Endothelial cell (in vitro differentiated cells): ENCODE measurements around the gene ASB2. TPM values are rescaled to one million over a fixed set of nuclear protein-coding genes. Genes with fewer than 3 reads are reported as not detected.

Experiments used
- DNase-seq: peaks from one replicate; pipeline ENCODE4 v3.0.0; 2021; ENCODE audit warnings: low spot score
- H3K27ac Mint-ChIP-seq: one replicate; pipeline ENCODE4 v1.8.0; 2021; ENCODE audit warnings: mixed read lengths, inconsistent platforms; ENCODE audit not compliant: unreplicated experiment
- H3K27me3 Mint-ChIP-seq: one replicate; pipeline ENCODE4 v1.8.0; 2021; ENCODE audit warnings: mild to moderate bottlenecking, moderate library complexity, mixed read lengths, inconsistent platforms; ENCODE audit not compliant: unreplicated experiment
- H3K36me3 Mint-ChIP-seq: one replicate; pipeline ENCODE4 v1.8.0; 2021; ENCODE audit warnings: mild to moderate bottlenecking, low read depth, mixed read lengths, inconsistent platforms; ENCODE audit not compliant: unreplicated experiment
- H3K4me1 Mint-ChIP-seq: one replicate; pipeline ENCODE4 v1.8.0; 2021; ENCODE audit warnings: mild to moderate bottlenecking, mixed read lengths, inconsistent platforms; ENCODE audit not compliant: unreplicated experiment
- H3K4me3 Mint-ChIP-seq: one replicate; pipeline ENCODE4 v1.8.0; 2021; ENCODE audit warnings: mild to moderate bottlenecking, mixed read lengths, inconsistent platforms; ENCODE audit not compliant: unreplicated experiment
- H3K9me3 Mint-ChIP-seq: one replicate; pipeline ENCODE4 v1.8.0; 2021; ENCODE audit warnings: mixed read lengths, inconsistent platforms; ENCODE audit not compliant: unreplicated experiment
- CTCF ChIP-seq: fragments of 200-600 bp; sonication (generic); IDR thresholded peaks from one replicate; pipeline ENCODE4 v1.5.0; 2021; ENCODE audit warnings: antibody characterized with exemption; ENCODE audit not compliant: unreplicated experiment
- total RNA-seq: library from RNA; stranded (reverse); fragmentation: NEBNext Ultra II Directional; extraction: Animal tissue kit (Norgen Biotek cat#: 25700); gene quantifications from one replicate; pipeline ENCODE4 v1.2.1, GENCODE V29; 2021; ENCODE audit not compliant: unreplicated experiment

Gene ASB2
- total RNA-seq, 1 donor from 2014 or later, result not detected

- peaks cover 6% of the 10 kb centered on the region for H3K27me3 Mint-ChIP-seq
- H3K4me1 Mint-ChIP-seq, result peaks cover 16% of the 10 kb centered on the region
- H3K9me3 Mint-ChIP-seq, result no peaks in the 10 kb centered on the region
- H3K27ac Mint-ChIP-seq, result no peak overlapping the region
- no peak for TF ChIP-seq CTCF
- DNase-seq, result no peak
- no peak overlapping the region for H3K4me3 Mint-ChIP-seq
- H3K36me3 Mint-ChIP-seq, result no peaks in the 10 kb centered on the region
These were observed 11.0 kb upstream of the ASB2 start for GRCh38 chr14:93987376-93987775.

GRCh38 chr14:93986955-93987354 is 10.6 kb upstream of the ASB2 start:
- Mint-ChIP-seq H3K9me3 (no peaks in the 10 kb centered on the region), H3K4me1 (peaks cover 16% of the 10 kb centered on the region), H3K36me3 (no peaks in the 10 kb centered on the region), H3K27me3 (peaks cover 6% of the 10 kb centered on the region), H3K4me3 (no peak overlapping the region), H3K27ac (no peak overlapping the region)
- no peak for DNase-seq
- TF ChIP-seq CTCF, result no peak

- Mint-ChIP-seq H3K36me3 (no peaks in the 10 kb centered on the region), H3K27me3 (peaks cover 6% of the 10 kb centered on the region), H3K9me3 (no peaks in the 10 kb centered on the region), H3K4me1 (peaks cover 13% of the 10 kb centered on the region), H3K4me3 (no peak overlapping the region), H3K27ac (no peak overlapping the region)
- peak; percentile 49 for DNase-seq
- no peak for TF ChIP-seq CTCF
These were observed 8.6 kb upstream of the ASB2 start for GRCh38 chr14:93984987-93985410.

GRCh38 chr14:93984070-93984469 is 7.7 kb upstream of the ASB2 start:
- Mint-ChIP-seq H3K4me1 (peaks cover 11% of the 10 kb centered on the region), H3K4me3 (no peak overlapping the region), H3K9me3 (no peaks in the 10 kb centered on the region), H3K27me3 (peaks cover 3% of the 10 kb centered on the region), H3K36me3 (no peaks in the 10 kb centered on the region), H3K27ac (no peak overlapping the region)
- no peak for TF ChIP-seq CTCF
- no peak for DNase-seq

- H3K27ac Mint-ChIP-seq, result no peak overlapping the region
- H3K9me3 Mint-ChIP-seq, result no peaks in the 10 kb centered on the region
These were observed 6.0 kb upstream of the ASB2 start for GRCh38 chr14:93982230-93983007.

More at GRCh38 chr14:93982230-93983007, 6.0 kb upstream of the ASB2 start:
- Mint-ChIP-seq H3K27me3 (peaks cover 3% of the 10 kb centered on the region), H3K4me1 (peaks cover 11% of the 10 kb centered on the region), H3K4me3 (no peak overlapping the region), H3K36me3 (no peaks in the 10 kb centered on the region)
- no peak for DNase-seq
- TF ChIP-seq CTCF, result no peak
